Epithelial cell of proximal tubule (primary cell): ENCODE results near the gene PPP1R14B. TPM values are rescaled to one million over a fixed set of nuclear protein-coding genes. Genes with fewer than 3 reads are reported as not detected.

ENCODE experiments used
- DNase-seq: peaks from one replicate; pipeline ENCODE4 v3.0.0-alpha.2; 2011; ENCODE audit warnings: low read depth
- H3K4me3 ChIP-seq: 2 replicates; pipeline ENCODE4 v1.5.1; 2011; ENCODE audit warnings: low read depth, mild to moderate bottlenecking, low read length
- total RNA-seq: library from RNA; depleted of rRNA; stranded (reverse); fragments of >200 nt; gene quantifications from 2 replicates; pipeline ENCODE4 v1.2.3, GENCODE V29; 2015
- TF ChIP-seq, protein P1 (sequence below): conservative IDR thresholded peaks from 2 replicates; pipeline ENCODE4 v1.5.1; 2012; ENCODE audit warnings: low read depth, mild to moderate bottlenecking, low read length

The PPP1R14B gene
- total RNA-seq, 1 donor from 2014 or later: 674 TPM

DNA sequence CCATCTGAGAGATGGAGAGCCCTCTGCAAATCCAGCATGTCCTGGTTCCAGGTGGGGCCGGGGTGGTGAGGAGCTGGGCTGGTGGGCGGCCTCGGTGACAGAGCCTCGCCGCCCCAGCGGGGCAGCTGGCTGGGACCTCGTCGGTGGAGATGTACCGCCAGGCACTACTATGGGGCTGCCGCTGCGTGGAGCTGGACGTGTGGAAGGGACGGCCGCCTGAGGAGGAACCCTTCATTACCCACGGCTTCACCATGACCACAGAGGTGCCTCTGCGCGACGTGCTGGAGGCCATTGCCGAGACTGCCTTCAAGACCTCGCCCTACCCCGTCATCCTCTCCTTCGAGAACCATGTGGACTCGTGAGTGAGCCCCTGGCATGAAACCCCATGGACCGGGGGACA, 11.6 kb upstream of the PPP1R14B start:
- TF ChIP-seq, protein P1, sequence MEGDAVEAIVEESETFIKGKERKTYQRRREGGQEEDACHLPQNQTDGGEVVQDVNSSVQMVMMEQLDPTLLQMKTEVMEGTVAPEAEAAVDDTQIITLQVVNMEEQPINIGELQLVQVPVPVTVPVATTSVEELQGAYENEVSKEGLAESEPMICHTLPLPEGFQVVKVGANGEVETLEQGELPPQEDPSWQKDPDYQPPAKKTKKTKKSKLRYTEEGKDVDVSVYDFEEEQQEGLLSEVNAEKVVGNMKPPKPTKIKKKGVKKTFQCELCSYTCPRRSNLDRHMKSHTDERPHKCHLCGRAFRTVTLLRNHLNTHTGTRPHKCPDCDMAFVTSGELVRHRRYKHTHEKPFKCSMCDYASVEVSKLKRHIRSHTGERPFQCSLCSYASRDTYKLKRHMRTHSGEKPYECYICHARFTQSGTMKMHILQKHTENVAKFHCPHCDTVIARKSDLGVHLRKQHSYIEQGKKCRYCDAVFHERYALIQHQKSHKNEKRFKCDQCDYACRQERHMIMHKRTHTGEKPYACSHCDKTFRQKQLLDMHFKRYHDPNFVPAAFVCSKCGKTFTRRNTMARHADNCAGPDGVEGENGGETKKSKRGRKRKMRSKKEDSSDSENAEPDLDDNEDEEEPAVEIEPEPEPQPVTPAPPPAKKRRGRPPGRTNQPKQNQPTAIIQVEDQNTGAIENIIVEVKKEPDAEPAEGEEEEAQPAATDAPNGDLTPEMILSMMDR: no peak
- no peak for DNase-seq
- no peak overlapping the region for H3K4me3 ChIP-seq

DNA sequence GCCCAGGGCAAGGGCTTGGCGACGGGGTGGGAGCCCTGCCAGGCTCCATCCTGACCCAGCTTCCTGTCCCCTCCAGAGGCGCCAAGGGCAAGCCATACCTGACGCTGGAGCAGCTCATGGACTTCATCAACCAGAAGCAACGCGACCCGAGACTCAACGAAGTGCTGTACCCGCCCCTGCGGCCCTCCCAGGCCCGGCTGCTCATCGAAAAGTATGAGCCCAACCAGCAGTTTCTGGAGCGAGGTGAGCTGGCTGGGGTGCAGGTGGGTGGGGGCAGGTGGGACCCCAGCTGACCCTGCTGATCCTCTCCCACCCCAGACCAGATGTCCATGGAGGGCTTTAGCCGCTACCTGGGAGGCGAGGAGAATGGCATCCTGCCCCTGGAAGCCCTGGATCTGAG, 9.6 kb upstream of the PPP1R14B start:
- H3K4me3 ChIP-seq: no peak overlapping the region
- TF ChIP-seq, protein P1: no peak
- DNase-seq: no peak

DNA sequence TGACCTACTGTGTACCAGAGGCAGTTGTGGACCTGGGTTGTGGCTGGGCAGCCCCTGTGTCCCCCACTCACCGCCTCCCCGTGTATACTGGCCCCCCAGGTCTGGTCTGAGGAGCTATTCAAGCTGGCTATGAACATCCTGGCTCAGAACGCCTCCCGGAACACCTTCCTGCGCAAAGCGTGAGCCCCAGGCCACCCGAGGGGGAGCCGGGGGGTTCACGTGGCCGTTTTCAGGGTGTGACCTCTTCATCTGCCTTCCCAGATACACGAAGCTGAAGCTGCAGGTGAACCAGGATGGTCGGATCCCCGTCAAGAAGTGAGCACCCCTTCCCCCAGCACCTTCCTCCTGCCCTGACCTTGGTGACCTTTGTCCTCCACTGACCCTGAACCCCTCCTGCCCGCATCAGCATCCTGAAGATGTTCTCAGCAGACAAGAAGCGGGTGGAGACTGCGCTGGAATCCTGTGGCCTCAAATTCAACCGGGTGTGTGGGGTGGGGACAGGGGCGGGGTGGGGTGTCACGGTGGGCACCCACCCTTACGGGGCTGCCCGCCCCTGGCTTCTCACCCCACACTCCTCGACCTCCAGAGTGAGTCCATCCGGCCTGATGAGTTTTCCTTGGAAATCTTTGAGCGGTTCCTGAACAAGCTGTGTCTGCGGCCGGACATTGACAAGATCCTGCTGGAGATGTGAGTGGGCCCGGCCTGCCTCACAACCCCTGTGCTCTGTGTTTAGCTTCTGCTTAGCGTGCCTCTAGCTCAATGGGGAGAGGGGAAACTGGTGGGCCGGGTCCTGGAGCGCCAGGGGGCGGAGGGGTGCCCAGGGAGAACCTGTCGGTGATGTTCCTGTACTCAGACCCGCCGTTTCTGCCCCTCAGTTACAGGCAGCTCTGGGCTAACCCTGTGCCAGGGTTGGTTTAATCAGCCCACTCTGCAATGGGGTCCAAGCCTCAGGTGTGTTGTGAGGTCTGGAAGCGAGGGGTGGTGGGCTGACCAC, 8.7 kb upstream of the PPP1R14B start:
- H3K4me3 ChIP-seq: no peak overlapping the region
- TF ChIP-seq, protein P1: no peak
- DNase-seq: no peak

DNA sequence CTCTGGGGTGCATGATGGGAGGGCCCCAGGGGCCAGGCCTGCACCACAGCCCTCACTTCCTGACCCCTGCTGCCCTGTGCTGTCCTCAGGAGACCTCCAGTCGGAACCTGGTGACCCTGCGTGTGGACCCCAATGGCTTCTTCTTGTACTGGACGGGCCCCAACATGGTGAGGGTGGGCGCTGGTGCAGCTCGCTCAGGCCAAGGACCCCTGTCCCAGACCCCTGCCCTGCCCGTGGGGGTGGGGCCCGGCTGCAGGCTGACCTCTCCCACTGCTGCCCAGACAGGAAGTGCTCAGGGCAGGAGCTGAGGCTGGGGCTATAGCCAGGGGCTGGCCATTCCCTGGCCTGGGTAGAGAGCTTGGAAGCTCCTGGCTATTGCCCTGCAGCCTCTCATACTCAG, 7.6 kb upstream of the PPP1R14B start:
- DNase-seq: no peak
- TF ChIP-seq, protein P1: no peak
- H3K4me3 ChIP-seq: no peak overlapping the region

DNA sequence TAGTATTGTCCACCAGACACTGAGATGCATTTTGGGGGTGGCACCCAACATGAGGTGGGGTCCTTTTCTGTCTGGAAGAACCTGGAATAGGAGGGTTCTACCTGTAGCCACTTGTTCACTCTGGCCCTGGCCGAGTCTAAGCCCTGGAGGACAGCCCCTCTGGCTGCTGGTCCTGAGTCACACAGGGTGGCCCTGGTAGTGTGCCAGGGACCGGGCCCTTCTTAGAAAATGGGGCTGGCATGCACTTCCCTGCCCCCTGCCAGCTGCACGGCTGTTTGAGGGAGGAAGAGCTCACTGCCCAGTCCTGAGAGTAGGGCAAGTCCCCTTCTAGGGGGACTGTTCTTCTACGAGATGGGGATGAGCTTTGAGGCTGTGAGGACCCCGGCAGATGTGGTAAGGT, 6.7 kb upstream of the PPP1R14B start:
- no peak overlapping the region for H3K4me3 ChIP-seq
- TF ChIP-seq, protein P1: no peak
- DNase-seq: no peak

DNA sequence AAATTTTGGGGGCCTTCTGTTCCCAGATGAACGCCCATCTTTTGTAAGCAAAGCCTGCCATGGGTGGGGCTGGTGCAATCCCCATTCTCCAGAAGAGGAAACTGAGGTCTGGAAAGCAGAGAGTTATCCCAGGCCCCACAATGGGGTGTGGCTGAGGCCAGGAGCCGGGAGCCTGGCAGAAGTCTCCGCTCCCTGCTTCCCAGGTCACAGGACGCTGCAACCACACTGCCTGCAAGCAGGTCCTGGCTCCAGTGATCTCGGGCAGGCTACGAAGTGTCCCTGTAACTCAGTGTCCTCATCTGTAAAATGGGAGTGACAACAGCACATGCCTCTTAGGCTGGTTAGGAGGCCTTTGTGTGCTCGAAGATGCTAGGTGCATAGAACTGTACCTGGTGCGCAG, 6.3 kb upstream of the PPP1R14B start:
- TF ChIP-seq, protein P1: no peak
- no peak for DNase-seq
- H3K4me3 ChIP-seq: no peak overlapping the region
